Fibroblast of lung (primary cell): ENCODE data around the gene SUPT3H. TPM values are rescaled to one million over a fixed set of nuclear protein-coding genes. Genes with fewer than 3 reads are reported as not detected.
A peak's percentile ranks its signal among the peaks of the same experiment; 100 is the strongest.

Experiments
- DNase-seq, 2 donors: peaks; one replicate each; pipeline versions ENCODE4 v3.0.0 to v3.0.0-alpha.2; 2010; ENCODE audit warnings: low read depth in 2 of 2
- H2AFZ ChIP-seq: 2 replicates; pipeline ENCODE4 v1.5.1; 2012; ENCODE audit warnings: low read length, control low read depth, inconsistent platforms
- H3K27ac ChIP-seq: 2 replicates; pipeline ENCODE4 v1.5.1; 2011; ENCODE audit warnings: low read length, control low read depth; ENCODE audit not compliant: insufficient read depth
- H3K27me3 ChIP-seq: 2 replicates; pipeline ENCODE4 v1.5.1; 2011; ENCODE audit warnings: mild to moderate bottlenecking, low read length; ENCODE audit not compliant: control insufficient read depth, insufficient read depth
- H3K36me3 ChIP-seq: 2 replicates; pipeline ENCODE4 v1.5.1; 2011; ENCODE audit warnings: low read length; ENCODE audit not compliant: control insufficient read depth, insufficient read depth
- H3K4me1 ChIP-seq: 2 replicates; pipeline ENCODE4 v1.5.1; 2011; ENCODE audit warnings: low read length; ENCODE audit not compliant: control insufficient read depth, insufficient read depth; ENCODE audit errors: extremely low read depth
- H3K4me2 ChIP-seq: 2 replicates; pipeline ENCODE4 v1.5.1; 2011; ENCODE audit warnings: low read length, control low read depth; ENCODE audit not compliant: insufficient read depth; ENCODE audit errors: extremely low read depth
- H3K4me3 ChIP-seq, 4 experiments: fragments of 200-600 bp in 1 of 4; sonication (generic) in 1 of 4; replicated peaks in 1 of 4; 2 replicates each; pipeline ENCODE4 v1.5.1; 2011 to 2016; ENCODE audit warnings: low read length in 4 of 4, low read depth in 3 of 4, mild to moderate bottlenecking in 3 of 4, control low read depth in 2 of 4, inconsistent platforms in 1 of 4, mixed read lengths in 1 of 4; ENCODE audit not compliant: insufficient read depth in 1 of 4; ENCODE audit errors: control extremely low read depth in 1 of 4
- H3K79me2 ChIP-seq: 2 replicates; pipeline ENCODE4 v1.5.1; 2012; ENCODE audit warnings: mild to moderate bottlenecking, low read length, inconsistent platforms; ENCODE audit not compliant: control insufficient read depth, insufficient read depth
- H3K9ac ChIP-seq: 2 replicates; pipeline ENCODE4 v1.5.1; 2011; ENCODE audit warnings: mild to moderate bottlenecking, low read length, control low read depth; ENCODE audit not compliant: insufficient read depth
- H3K9me3 ChIP-seq: 2 replicates; pipeline ENCODE4 v1.5.1; 2012; ENCODE audit warnings: low read depth, low read length; ENCODE audit not compliant: control insufficient read depth, insufficient read depth
- H4K20me1 ChIP-seq: 2 replicates; pipeline ENCODE4 v1.5.1; 2011; ENCODE audit warnings: low read length; ENCODE audit not compliant: control insufficient read depth, insufficient read depth; ENCODE audit errors: extremely low read depth
- EZH2 ChIP-seq: IDR thresholded peaks from 2 replicates; pipeline ENCODE4 v1.5.1; 2012; ENCODE audit warnings: low read length, control low read depth, mild to moderate bottlenecking; ENCODE audit errors: missing control alignments
- polyA plus RNA-seq, 2 donors: library from polyadenylated mRNA; depleted of rRNA in 1 of 2; stranded (reverse) in 1 of 2; unstranded in 1 of 2; fragments of >200 nt; gene quantifications; 2 replicates each; pipeline ENCODE4 v1.2.1, GENCODE V29; 2011 to 2012; ENCODE audit warnings: missing spikeins in 1 of 2
- total RNA-seq: library from RNA; depleted of rRNA; stranded (reverse); fragments of >200 nt; gene quantifications from 2 replicates; pipeline ENCODE4 v1.2.1, GENCODE V29; 2014
- TF ChIP-seq, protein P1 (sequence below), 2 donors: IDR thresholded peaks in 1 of 2; conservative IDR thresholded peaks in 1 of 2; 1 replicate in 1 of 2; 2 replicates in 1 of 2; pipeline ENCODE4 v1.5.1; 2011 to 2012; ENCODE audit warnings: low read length in 2 of 2, control low read depth in 1 of 2, inconsistent platforms in 1 of 2, low read depth in 1 of 2, mild to moderate bottlenecking in 1 of 2

The SUPT3H gene
- total and polyA plus RNA-seq, 2 donors (not counting 1 experiment from before 2014, with no cell fraction given), result 8.3 to 8.5 TPM

DNA sequence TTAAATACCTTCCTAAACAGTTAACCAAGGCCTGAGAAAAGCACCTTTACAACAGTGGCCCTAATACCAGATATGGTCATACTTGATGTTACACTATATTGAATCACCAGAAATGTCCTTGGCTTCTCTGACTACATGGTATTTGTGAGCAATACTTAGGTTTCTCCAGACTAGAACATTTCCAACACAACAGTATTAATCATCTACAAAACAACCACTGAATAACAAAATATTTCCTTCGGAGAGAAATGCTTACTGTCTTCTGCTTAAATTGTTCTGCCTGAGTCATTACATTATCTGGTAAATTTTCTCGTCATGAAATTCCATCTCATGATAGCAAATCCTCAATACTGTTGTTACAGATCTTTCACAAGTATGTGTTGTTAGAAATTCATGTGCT, 302.5 kb downstream of the SUPT3H start:
- Histone ChIP-seq H3K4me1 (no peaks in the 10 kb centered on the region), H3K27ac (no peak overlapping the region), H3K79me2 (no peaks in the 10 kb centered on the region), H3K9me3 (no peaks in the 10 kb centered on the region), H3K4me2 (no peak overlapping the region), H3K4me3 (peak overlapping the region in 1 of 4 experiments; percentile 20), H3K9ac (no peak overlapping the region), H4K20me1 (no peaks in the 10 kb centered on the region), H3K27me3 (no peaks in the 10 kb centered on the region), H2AFZ (no peak overlapping the region), H3K36me3 (no peaks in the 10 kb centered on the region)
- DNase-seq, result peak; percentile 96 to 99
- TF ChIP-seq, protein P1, sequence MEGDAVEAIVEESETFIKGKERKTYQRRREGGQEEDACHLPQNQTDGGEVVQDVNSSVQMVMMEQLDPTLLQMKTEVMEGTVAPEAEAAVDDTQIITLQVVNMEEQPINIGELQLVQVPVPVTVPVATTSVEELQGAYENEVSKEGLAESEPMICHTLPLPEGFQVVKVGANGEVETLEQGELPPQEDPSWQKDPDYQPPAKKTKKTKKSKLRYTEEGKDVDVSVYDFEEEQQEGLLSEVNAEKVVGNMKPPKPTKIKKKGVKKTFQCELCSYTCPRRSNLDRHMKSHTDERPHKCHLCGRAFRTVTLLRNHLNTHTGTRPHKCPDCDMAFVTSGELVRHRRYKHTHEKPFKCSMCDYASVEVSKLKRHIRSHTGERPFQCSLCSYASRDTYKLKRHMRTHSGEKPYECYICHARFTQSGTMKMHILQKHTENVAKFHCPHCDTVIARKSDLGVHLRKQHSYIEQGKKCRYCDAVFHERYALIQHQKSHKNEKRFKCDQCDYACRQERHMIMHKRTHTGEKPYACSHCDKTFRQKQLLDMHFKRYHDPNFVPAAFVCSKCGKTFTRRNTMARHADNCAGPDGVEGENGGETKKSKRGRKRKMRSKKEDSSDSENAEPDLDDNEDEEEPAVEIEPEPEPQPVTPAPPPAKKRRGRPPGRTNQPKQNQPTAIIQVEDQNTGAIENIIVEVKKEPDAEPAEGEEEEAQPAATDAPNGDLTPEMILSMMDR (conservative IDR thresholded peaks at IDR 0.05 in 1 of 2, IDR thresholded peaks at IDR 0.05 in 1 of 2; ENCODE audit: low read depth in 1 of 2, low read length in 2 of 2), result no peak
- TF ChIP-seq EZH2, result no peak

DNA sequence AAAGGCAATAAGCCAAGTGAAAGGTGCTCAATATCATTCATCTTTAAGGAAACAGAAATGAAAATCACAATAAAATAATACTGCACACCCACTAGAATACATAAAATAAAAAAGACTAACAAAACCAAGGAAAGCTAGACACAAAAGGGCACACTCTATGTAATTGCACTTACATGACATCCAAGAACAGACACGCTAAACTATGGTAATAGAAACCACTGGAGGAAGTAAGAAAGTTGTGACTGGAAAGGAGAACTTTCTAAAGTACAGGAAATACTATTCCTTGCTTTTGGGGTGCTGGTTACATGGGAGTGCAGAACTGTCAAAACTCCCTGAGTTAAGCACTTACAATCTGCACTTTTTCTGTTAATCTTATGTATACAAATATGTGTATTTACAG, 303.3 kb downstream of the SUPT3H start:
- Histone ChIP-seq H3K27ac (no peak overlapping the region), H4K20me1 (no peaks in the 10 kb centered on the region), H2AFZ (no peak overlapping the region), H3K4me1 (no peaks in the 10 kb centered on the region), H3K4me2 (no peak overlapping the region), H3K27me3 (no peaks in the 10 kb centered on the region), H3K79me2 (no peaks in the 10 kb centered on the region), H3K9me3 (no peaks in the 10 kb centered on the region), H3K9ac (no peak overlapping the region), H3K36me3 (no peaks in the 10 kb centered on the region), H3K4me3 (no peak overlapping the region)
- TF ChIP-seq, protein P1 (conservative IDR thresholded peaks at IDR 0.05 in 1 of 2, IDR thresholded peaks at IDR 0.05 in 1 of 2; ENCODE audit: low read depth in 1 of 2, low read length in 2 of 2), result no peak
- no peak for TF ChIP-seq EZH2
- no peak for DNase-seq

- no peaks in the 10 kb centered on the region for H3K27me3 ChIP-seq
- no peak overlapping the region for H2AFZ ChIP-seq
- no peak for TF ChIP-seq EZH2
- TF ChIP-seq, protein P1 (conservative IDR thresholded peaks at IDR 0.05 in 1 of 2, IDR thresholded peaks at IDR 0.05 in 1 of 2; ENCODE audit: low read depth in 1 of 2, low read length in 2 of 2), result no peak
- no peak overlapping the region for H3K27ac ChIP-seq
- H3K9ac ChIP-seq, result no peak overlapping the region
- peak in 1 of 2 donors; percentile 26 for DNase-seq
- no peaks in the 10 kb centered on the region for H3K4me1 ChIP-seq
- H4K20me1 ChIP-seq, result no peaks in the 10 kb centered on the region
- H3K79me2 ChIP-seq, result no peaks in the 10 kb centered on the region
- H3K36me3 ChIP-seq, result no peaks in the 10 kb centered on the region
- H3K4me3 ChIP-seq, result no peak overlapping the region
- no peaks in the 10 kb centered on the region for H3K9me3 ChIP-seq
- H3K4me2 ChIP-seq, result no peak overlapping the region
Measured at GRCh38 chr6:45073771-45074170, 304.0 kb downstream of the SUPT3H start.
